Measurements from ENCODE around the gene UNK. TPM values are rescaled to one million over a fixed set of nuclear protein-coding genes. Genes with fewer than 3 reads are reported as not detected.
A peak's percentile ranks its signal among the peaks of the same experiment; 100 is the strongest.

UNK gene
- total RNA-seq, 1 donor from 2014 or later = 14.8 TPM

DNA sequence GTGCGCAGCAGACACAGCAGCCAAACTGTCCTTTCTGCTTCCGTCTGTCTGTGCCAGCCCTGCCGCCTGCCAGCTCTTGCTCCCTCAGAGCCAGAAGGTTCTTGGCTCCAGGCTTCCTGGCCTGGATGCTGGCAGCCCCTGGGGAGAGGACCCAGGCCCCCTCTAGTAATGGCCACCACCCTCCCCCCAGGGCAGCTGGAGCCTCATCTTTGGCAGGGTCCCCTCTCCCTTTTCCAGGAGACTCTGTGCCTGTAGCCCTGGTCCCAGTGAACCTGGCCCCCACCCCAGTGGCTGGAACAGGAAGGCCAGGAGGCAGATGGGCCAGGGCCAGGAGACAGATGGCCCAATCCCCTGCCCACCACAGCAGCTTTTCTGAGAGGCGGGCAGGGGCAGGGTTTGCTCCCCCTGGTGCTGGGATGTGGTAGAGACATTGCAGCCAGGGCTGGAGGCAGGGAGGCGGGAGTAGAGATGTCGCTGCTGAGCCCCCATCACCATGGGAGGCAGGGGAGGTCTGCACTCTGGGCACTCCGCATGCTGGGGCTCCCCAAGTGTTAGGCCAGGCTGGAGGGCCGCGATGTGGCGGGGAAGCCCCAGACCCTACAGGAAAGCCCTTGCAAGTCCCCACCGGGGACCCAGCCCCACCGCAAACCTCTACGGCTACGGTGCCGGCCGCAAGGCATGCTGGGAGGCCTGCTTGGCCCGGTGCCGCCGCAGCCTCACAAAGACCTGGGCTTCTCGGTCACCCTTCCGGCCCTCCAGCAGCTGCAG is 42.9 kb downstream of the UNK start:
- peak; percentile 87 for DNase-seq

GRCh38 chr17:75828076-75828400 is 43.4 kb downstream of the UNK start:
- no peak for ATAC-seq
- intact Hi-C loops (cut with micrococcal nuclease) = no loop called here
- no peak for DNase-seq

More for the DNA sequence above, 42.9 kb downstream of the UNK start:
- ATAC-seq = peak; percentile 75
- intact Hi-C loops (cut with micrococcal nuclease) = no loop called here

- ATAC-seq (no peak), DNase-seq (no peak)
- intact Hi-C loops (cut with micrococcal nuclease) = no loop called here
Measured at GRCh38 chr17:75828741-75829140, 44.1 kb downstream of the UNK start.

- ATAC-seq (no peak), DNase-seq (no peak)
- intact Hi-C loops (cut with micrococcal nuclease) = no loop called here
Measured at GRCh38 chr17:75829747-75830146, 45.1 kb downstream of the UNK start.

DNA sequence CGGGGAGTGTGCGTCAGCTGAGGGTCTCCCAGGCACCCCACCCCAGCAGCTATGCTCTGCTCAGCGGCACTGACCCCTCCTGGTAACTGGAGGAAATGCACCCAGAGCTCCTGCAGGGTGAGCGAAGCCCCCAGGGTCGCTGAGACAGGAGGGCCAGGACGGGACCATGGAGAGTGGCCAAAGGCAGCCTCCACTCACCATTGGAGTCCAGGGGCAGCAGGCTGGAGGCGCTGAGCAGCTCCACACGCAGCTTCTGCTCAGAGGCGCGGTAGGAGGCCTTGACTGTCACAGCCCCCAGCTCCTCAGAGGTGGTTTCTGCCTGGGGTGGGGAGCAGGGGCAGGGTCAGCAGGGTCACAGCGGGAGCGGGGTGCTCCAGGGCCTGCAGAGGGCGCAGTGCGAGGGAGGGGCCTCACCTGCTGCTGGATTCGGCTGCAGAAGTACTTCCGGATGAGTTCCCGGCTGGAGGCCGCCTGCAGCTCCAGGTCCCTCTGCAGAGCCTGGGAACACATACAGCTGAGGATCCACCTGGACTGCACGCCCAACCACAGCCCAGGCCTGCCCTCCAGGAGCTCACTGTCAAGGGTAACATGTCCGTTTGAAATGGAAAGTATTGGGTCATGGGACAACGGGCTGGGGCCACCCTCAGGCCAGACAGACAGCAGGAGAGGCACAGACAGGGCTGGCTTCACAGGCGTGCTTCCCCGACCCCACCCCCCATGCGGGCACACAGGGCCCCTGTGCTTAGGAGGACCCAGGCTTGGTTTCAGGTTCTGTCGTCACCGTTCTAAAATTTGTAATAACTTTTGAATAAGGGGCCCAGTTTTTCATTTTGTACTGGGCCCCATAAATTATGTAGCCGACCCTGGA is 45.8 kb downstream of the UNK start:
- no peak for DNase-seq
- intact Hi-C loops (cut with micrococcal nuclease) = no loop called here

GRCh38 chr17:75831032-75831571 is 46.5 kb downstream of the UNK start:
- intact Hi-C loops (cut with micrococcal nuclease) = no loop called here
- ATAC-seq (no peak), DNase-seq (no peak)

More for the DNA sequence above, 45.8 kb downstream of the UNK start:
- no peak for ATAC-seq

DNA sequence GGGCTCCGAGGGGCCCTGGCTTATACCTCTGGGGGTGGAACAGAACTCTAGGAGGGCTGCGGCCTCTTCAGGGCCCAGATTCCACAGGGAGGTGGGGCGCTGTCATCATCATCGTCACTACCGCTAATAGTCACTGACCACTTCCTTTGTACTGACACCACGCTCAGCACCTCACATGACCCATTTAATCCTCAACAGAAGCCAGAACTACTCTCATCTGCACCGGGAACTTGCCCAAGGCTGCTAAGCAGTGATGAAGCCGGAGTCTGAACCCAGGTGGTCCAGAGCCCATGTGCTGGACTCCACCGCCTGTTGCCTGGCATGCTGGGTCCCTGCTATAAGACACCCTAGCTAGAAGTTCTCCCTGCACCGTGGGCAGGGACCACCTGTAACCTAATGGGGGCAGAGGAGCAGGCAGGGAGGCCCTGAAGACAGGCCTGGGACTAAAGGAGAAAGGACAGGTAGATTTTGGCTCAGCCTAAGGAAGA is 47.6 kb downstream of the UNK start:
- peak; percentile 1 for ATAC-seq
- intact Hi-C loops (cut with micrococcal nuclease) = no loop called here
- DNase-seq = no peak

DNA sequence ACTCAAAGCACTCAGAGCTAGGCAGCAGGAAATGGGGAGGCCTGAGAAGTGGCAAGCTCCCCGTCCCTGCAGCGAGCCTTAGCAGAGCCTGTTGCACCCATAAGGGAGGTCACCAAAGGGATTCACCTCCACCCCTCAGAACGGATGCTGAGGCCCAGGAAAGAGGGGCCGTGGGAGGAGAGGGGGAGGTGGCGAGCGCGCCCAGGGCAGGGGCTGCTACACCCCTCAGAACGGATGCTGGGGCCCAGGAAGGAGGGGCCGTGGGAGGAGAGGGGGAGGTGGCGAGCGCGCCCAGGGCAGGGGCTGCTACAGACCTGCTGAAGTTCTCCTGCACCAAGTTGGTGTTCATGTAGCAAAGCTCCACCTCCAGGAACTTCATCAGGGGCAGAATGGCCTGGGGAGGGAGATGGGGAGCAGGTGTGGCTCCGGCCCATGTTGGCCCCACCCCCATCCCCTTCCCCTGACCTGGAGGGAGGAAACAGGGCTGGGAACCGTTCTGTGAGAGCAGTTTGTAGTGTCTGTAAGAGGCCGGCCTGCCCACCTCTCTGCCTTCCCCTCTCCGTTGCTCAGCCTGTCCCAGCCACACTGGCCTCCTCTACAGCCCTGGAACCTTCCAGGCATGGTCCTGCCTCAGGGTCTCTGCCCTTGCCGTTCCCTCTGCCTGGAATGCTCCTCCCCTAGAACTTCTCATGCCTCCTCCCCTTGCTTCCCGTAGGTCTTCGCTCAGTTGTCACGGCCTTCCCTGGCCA is 48.2 kb downstream of the UNK start:
- ATAC-seq (peak; percentile 56), DNase-seq (no peak)
- intact Hi-C loops (cut with micrococcal nuclease) = no loop called here

GRCh38 chr17:75834279-75834920 is 49.8 kb downstream of the UNK start:
- DNase-seq (no peak), ATAC-seq (no peak)
- intact Hi-C loops (cut with micrococcal nuclease) = no loop called here

- no peak for DNase-seq
- no peak for ATAC-seq
- intact Hi-C loops (cut with micrococcal nuclease) = no loop called here
Measured at GRCh38 chr17:75834928-75835653, 50.5 kb downstream of the UNK start.

DNA sequence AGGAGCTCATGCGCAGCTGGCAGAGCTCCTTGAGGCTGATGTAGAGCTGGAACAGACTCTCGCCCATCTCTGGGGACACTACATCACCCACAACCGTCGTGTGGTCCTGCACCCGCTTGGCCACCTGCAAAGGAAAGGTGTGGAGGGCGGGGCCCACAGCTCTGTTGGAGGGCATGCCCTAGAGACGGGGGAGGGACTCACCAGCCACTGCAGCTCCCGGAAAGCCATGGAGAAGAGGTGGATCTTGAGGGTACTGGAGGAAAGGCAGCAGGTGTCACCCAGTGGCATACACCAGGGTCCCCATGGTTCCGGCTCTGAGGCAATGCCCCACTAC is 51.0 kb downstream of the UNK start:
- ATAC-seq = no peak
- intact Hi-C loops (cut with micrococcal nuclease) = no loop called here

GRCh38 chr17:75836605-75837004 is 52.0 kb downstream of the UNK start:
- DNase-seq (no peak), ATAC-seq (no peak)
- intact Hi-C loops (cut with micrococcal nuclease) = no loop called here

More for the DNA sequence above, 51.0 kb downstream of the UNK start:
- no peak for DNase-seq

DNA sequence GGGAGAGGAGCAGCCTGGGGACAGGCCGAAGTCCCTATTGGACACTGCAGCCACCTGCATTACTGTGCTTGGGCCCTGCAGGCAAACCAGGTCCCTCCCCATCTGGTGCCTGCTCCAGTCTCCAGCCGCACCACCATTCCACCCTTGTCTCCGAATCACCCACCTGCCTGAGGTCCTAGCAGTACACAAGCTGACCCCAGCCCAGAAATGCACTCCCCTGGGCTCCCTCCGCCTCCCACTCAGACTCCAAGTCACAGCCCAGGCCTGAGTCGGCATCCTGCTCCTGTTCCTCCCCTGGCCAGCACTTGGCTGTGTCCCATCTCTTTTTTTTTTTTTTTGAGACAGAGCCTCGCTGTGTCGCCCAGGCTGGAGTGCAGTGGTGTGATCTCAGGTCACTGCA is 53.3 kb downstream of the UNK start:
- intact Hi-C loops (cut with micrococcal nuclease) = no loop called here
- peak; percentile 19 for ATAC-seq
- DNase-seq = no peak

DNA sequence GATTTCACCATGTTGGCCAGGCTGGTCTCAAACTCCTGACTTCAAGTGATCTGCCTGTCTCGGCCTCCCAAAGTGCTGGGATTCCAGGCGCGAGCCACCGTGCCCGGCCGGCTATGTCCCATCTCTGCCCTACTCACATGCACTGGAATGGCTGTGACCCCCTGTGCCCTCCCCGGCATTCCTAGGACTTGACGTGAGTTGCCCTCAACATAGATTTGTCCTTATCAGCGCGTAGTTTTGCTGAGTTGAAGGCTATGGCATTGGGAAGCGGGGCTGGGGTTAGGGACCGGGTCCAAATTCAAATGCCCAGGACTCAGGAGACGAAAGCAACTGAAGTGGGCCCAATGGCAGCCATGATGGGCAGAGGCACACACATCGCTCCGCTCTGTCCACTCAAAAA is 53.8 kb downstream of the UNK start:
- intact Hi-C loops (cut with micrococcal nuclease) = no loop called here
- DNase-seq (no peak), ATAC-seq (peak; percentile 39)

DNA sequence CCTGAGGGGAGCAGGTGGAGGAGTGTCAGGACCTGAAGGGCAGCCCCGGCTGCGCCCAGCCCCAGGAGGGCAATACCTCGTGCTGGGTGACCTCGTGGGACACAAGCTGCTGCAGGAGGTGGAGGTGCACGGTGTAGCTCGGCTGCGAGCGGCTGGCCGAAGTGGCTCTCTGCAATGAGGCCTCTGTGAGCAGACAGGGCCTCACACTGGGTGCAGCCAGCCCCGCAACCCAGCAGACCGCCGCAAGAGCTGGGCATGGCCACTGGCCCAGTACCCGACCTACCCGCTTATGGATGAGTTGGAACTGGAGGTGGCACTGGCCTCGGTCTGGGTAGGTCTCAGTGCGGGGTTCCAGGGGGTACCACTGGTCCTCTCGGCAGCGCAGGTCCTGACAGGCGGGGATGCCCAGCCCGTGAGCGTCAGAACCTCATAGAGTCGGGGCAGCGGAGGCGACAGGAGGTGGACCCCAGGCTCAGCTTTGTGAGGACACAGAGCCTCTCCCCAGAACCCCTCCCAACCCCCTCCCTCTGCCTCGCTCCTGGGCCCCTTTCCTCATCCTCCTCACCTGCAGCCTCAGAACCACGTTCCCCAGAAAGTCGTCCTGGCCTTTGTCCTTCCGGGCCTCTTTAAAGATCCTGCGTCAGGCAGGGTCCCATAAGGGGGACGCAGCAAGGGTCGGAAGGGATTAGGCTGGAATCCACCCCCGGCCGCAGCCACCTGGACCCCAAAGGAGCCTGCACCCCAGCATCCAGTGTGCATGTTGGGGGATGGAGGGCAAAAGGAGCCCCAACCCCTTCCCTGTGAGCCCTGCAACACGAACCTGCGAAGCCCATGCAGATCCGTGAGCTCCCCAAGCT is 55.6 kb downstream of the UNK start:
- intact Hi-C loops (cut with micrococcal nuclease) = no loop called here
- DNase-seq (no peak), ATAC-seq (no peak)

GRCh38 chr17:75840799-75841164 is 56.2 kb downstream of the UNK start:
- intact Hi-C loops (cut with micrococcal nuclease) = no loop called here
- no peak for ATAC-seq
- DNase-seq = no peak

DNA sequence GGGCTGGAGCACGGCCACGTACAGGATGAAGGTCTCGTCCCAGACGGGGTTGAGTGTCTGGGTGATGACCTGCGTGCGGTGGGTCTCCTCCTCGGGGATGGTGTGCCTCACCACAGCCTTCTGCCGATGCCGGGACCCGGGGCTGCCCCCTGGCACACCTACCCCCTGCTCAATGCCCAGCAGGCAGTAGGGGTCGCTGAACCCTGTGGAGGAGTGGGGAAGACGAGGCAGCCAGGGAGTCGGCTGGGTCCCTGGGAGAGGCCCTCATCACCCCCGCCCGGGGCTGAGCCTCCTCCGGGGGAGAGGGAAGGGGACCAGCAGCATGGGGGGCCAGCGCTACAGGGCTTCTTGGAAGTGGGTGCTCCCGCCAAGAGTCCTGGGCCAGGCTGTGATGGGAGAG is 57.8 kb downstream of the UNK start:
- ATAC-seq = no peak
- intact Hi-C loops (cut with micrococcal nuclease) = no loop called here
- DNase-seq = peak; percentile 27

All from left ventricle myocardium superior (tissue), 1 donor.